NOMO-1 treated with DMSO at 0.1 percent for 48 hours (cell line): ENCODE results near the gene CPOX.
"Not testable (repeated sequence)": the region's sequence is repeated elsewhere in the genome, so short reads cannot be mapped to it uniquely, and the experiment has no call there.

Experiments used
- DNase-seq: peaks from one replicate; lab custom pipeline; 2025; ENCODE audit not compliant: unreplicated experiment; lab: John Stamatoyannopoulos, UW

Gene CPOX

DNA sequence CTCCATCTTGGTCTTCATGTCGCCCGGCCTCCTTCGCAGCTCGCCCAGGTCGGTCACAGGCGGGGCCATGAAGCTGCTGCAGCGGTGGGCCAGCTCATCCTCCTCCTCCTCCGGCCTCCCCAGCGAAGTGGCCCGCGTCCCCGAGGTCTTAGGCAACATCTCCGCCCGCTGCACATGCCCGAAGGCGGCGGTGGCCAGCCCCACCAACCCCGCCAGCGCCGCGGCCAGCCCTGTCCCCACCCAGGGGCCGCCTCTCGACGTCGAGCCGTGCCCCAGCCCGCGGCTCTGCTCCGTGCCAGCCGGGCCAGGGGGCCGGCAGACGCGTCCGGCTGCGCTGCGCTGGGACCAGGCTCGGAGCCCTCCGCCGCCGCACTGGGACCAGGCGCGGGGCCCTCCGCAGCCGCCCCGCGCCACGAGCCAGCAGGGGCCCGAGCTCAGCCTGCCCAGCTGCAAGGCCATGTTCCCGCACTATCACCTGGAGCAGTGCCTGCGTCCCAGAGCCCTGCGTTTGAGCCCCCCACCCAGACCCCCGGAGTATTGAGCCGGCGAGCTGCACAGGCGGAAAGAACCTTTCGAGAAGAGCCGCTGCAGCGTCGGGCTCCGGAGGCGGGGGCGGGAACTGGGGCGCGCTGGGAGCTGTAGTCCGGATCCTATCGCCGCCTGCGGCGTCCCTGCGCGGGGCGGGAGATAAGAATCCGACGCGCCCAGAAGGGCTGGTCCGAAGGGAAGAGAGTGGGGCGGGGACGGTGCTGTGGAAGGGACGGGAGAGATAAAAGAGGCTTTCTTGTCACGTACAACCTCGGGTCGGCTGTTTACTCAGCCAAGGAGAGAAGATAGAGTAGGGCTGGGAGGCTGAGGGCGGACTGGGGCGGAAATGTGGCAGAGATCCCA, at the start of gene CPOX:
Gene CPOX, minus strand, starts transcription at position 566 of the 891 bp plus-strand sequence. Its CDS starts 107 bp downstream, at position 459.
- peak; percentile 75 for DNase-seq

DNA sequence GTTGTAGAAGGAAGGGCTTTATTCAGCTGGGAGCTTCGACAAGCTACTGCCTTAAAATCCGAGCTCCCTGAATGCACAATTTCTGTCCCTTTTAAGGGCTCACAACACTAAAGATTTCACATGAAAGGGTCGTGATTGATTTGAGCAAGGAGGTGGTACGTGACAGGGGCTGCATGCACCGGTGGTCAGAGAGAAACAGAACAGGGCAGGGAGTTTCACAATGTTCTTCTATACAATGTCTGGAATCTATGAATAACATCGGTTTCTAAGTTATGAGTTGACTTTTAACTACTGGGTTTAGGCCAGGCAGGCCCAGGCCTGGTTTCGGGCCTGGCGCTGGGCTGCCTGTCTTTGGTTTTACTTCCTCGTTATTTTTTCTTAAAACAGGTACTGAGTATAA, 49.4 kb upstream of the CPOX start:
- not testable (repeated sequence) for DNase-seq

DNA sequence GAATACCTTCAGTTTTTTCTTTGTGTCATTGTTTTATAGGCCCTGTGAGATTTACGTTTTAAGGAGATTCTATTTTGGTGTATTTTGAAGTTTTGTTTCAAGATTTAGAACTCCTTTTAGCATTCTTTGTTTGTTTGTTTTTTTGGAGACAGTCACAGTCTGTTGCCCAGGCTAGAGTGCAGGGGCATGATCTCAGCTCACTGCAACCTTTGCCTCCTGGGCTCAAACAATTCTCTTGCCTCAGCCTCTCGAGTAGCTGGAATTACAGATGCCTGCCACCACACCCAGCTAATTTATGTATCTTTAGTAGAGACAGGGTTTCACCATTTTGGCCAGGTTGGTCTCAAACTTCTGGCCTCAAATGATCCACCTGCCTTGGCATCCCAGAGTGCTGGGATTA, 48.3 kb upstream of the CPOX start:
- not testable (repeated sequence) for DNase-seq

DNA sequence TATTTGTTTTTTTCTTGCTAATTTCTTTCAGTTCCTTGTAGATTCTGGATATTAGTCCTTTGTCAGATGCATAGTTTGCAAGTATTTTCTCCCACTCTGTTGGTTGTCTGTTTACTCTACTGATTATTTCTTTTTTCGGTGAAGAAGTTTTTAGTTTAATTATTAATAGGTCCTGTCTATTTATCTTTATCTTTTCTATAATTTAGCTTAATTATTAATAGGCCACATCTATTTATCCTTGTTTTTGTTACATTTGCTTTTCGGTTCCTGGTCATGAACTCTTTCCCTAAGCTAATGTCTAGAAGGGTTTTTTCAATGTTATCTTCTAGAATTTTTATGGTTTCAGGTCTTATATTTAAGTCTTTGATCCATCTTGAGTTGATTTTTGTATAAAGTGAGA, 45.1 kb upstream of the CPOX start:
- not testable (repeated sequence) for DNase-seq

DNA sequence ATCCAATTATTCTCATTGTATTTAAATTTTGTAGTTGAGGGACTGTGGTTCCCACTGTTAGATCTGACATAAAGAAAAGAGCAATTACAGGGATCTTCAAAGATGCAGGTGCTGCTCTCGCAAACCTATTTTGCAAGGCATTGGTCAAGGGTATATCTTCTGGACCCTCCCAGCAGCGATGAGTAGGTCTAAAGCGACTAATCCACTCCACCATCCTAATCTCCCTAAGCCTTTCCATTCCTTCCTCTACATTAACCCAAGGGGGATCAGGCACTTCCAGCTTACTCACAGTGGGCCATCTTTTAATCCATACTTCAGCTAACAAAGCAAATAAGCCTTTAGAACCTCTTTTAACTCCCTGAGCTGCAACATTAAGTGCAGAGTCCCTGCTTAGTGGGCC, 37.0 kb upstream of the CPOX start:
- no peak for DNase-seq

DNA sequence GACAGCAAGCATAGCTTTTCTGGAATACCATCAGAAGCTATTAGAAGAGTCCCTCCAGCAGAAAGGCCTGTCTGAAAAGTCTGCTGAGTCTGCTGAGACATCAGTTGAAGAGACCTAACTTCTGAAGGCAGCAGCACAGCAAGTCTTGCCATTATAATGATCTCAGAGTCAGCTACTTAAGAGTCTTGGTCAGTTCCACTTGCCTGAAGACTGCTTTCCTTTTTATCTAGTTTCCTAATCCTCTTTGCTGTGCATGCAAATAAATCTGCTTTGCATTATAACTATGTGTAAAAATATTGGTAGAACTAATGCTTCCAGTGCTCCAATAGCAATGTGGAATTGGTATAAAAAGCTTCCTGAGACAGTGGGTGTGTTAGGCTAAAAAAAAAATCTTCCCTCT, 34.9 kb upstream of the CPOX start:
- DNase-seq: no peak

DNA sequence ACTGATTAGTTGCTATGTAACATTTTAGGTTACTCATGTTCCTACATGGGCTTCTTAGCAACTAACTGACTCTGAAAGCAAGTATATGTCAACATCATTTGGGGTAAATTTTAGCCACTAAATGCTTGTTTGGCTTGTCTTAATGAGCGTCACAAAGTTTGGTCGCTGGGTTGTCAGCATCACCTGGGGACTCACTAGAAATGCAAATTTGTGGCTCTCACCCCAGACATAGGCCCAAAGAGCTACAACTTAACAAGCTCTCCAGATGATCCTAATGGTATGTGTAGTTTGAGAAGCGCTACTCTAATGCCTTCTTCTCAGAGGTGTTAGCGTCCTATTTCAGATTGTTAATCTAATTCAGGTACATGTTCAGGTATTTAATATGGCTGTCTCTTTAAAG, 32.7 kb upstream of the CPOX start:
- no peak for DNase-seq

DNA sequence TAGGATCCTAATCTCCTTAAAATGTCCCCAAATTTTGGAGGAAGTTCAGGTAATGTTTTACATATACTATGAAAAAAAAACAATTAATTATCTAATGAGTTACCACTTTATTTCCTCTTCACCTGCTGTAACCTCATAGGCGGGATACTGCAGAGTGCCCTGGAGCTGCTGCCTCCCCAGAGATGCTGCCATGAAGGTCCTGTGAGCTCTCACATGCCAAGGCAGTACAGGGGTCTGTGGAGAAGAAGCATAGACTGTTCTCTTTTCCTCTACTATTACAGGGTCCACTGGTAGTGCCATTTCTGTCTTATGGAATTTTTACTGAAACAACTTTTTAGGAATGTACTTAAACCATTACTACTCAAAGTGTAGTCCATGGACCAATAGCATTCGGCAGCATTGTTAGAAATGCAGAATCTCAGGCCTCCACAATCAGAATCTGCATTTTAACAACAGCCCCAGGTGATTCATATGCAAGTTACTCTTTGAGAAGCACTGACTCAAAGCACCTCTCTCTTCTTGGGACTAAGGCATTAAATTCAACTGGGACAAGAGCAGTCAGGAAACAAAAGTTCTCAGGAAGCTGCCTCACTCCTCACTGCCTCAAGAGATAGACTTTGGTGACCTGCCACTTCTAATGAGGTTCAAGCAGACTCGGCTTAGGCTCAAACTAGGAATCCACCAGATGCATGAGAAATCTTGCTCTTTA, 30.3 kb upstream of the CPOX start:
- no peak for DNase-seq

DNA sequence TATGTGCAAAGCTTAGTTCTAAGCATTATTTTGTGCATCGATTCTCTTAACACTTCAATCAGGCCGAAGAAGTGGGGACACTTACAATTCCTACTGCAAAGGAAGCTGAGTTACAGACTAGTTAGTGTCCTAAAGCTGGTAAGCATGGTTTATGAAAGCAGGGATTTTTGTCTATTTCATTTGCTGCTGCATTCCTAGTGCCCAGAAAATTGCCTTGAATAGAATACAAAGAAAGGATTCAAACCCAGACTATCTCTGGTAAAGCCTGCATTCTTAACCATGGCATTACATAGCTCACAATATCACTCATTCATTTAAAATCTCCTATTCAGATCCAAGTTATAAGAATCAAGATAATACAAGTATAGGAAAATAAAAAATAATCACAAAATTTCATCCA, 24.4 kb upstream of the CPOX start:
- no peak for DNase-seq

DNA sequence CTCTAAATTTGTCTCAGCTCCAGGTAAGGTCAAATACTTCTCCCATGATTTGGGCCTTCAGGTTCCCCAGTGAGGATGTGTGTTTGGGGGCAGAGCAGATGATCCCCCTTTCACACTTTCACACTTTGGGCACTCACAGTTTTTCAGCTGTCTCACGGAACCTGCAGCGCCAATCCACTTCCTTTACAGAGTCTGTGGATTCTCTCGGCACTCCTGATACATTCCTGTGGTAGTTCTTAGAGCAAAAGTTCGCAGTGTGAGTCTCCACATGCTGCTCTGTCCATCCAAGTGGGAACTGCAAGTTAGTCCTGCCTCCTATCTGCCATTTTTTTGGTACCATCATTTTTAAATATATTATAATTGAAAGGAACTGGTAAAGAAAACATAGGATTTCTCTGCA, 20.2 kb upstream of the CPOX start:
- no peak for DNase-seq

DNA sequence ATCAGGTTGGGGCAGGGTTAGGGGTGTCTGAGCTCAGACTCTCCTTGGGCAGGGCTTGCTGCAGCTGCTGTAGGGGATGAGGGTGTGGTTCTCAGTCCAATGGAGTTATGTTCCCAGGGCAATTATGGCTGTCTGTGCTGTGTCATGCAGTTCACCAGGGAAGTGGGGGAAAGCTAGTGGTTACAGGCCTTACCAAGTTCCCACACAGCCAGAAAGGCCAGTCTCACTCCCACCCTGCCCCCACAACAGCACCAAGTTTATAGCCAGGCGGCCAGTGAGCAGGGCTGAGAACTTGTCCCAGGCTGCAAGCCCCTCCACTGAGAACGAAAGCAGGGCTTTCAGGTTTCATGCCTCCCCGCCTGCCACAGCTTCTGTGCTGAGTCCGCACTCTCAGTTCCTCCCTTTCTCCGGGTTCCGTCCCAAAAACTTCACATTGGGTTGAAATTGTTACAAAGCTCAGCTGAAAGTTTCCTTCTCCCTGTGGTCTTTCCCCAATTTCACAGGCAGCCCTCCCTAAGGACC, 19.6 kb upstream of the CPOX start:
- no peak for DNase-seq

DNA sequence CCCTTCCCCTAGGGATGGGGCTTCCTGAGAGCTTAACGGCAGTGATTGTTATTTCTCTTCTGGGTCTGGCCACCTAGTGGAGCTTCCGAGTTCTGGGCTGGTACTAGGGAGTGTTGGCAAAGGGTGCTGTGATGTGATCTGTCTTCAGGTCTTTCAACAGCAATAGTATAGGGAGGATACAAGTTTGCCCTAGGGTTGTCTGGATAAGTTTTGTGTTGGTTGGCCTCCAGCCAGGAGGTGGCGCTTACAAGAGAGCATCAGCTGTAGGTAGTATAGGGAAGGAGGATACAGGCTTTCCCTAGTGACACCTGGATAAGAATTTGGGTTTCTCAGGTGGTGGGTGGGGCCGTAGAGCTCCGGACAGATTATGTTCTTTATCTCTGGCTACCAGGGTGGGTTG, 19.2 kb upstream of the CPOX start:
- DNase-seq: no peak

DNA sequence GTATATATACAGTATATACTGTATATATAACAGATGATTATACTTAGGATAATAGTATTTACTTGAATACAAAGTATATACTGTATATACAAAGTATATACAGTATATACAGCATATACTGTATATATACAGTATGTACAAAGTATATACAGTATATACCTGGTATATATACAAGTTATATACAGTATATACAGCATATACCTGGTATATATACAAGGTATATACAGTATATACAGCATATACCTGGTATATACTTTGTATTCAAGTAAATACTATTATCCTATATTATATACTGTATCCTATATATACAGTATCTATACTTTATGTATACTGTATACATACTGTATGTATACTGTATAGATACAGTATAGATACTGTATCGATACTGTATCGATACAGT, 14.6 kb upstream of the CPOX start:
- no peak for DNase-seq

DNA sequence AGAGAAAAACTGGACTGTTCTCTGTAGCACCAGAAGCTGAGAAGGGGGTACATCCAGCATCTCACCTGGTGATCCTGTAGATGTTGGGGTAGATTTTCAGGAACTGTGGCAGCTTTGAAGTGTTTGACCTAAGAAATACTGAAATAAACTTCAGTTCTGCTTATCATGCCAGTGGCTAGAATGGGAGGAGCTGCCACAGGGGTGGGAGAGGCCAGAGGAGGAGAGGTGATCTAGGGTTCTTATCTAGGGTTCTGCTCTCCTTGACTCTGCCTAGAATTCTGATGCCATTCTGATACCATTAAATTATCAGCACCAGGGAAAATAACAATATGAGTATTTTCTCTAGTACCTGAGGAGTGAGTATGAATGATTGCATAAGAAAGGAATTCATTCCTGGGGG, 10.2 kb upstream of the CPOX start:
- no peak for DNase-seq

DNA sequence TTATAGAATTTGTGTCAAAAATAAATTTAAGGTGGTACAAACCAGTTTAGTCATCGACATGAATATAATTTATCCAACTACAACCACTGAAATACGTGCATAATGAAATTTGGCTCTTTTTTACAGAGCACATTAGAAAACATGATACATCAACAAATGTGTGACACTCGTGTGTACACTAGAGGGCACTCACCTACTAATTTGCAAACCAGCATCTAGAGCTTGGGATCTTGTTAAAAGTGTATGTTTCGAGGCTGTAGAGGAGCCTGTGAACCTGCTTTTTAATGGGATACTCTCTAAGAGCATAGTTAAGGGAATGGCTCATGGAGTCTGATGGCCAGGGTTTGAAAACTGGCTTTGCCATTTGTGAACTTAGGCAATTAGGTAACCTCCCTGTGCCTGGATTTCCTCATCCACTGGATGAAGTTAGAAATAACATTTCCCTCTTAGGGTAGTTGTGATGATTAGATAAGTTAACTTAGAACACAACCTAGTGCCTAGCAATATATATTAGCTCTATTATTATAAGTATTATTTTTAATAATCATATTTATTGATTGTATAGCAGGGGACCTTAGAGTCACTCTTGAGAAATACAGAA, 8.8 kb upstream of the CPOX start:
- peak; percentile 56 for DNase-seq

DNA sequence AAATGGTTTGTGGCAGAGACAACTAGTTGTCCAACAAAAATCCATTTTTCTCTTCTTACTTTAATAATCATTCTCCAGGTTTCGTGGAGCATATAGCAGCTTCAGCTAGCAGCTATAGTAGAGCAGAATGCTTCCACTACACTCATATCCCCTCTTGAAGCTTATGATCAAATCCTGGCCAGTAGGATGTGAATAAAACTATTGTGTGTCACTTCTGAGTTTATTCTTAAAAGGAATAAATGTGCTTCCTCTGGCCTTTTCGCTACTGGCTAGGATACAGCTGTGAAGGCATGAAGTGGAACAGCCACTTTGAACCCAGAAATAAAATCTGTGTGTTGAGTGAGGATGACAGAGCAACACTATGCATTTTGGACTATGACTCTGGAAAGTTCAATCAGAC, 7.8 kb upstream of the CPOX start:
- DNase-seq: no peak

DNA sequence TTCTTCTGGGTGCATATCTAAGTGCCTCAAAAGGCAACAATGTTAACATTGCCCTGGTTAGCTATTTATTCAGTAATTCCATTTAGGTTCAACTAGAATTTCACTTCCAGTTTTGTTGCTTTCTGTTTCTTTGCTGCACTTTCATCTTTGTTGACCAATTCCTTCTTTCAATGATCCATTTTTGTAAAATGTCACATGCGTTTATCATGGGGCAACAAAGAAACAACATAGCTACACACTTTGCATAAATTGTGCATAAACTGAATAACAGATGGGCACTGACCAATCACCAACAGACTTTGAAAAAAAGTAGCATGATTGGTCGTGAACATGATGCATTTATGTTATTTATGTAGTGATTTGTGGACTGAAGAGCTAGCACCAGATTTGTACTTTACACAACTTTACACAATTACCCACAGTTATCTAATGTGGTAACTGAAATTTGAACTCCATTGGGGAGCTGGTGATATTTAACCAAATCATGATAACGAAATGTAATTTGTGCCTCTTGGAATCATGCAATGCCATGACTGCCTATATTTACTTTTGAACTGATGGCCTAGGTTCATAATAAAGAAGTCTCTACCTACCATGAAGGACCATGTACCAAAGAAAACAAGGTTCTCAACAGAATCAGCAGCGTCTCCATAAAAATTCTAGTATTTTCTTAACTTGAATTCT, 7.1 kb upstream of the CPOX start:
- DNase-seq: peak; percentile 25

DNA sequence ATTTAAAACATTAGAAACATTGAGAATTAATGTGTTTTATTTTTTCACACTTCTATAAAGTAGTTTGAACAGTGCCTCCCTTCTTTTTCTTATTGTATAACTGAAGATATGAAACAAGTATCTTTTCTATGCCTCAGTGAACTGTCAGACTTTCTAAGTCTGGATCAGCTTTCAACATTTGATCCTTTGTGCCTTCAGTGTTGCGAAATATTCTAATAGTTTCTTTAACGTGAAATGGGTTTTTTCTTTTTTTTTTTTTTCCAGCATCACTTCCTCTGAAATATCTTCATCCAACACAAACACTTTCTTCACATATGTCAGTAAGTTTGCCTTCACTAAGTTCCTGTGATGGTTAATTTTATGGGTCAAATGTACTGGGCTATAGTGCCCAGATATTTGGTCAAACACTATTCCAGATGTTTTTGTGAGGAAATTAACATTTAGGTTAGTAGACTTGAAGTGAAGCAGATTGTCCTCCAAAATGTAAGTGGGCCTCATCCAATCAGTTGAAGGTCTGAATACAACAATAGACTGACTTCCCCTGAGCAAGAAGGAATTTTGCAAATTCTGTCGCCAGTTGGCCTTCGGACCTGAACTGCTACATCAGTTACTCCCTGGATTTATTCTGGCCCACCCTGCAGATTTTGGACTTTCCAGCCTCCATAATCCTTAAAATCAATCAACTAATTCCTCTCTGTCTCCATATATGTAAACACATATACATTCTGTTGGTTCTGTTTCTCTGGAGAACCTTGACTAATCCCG, 6.4 kb upstream of the CPOX start:
- DNase-seq: no peak

DNA sequence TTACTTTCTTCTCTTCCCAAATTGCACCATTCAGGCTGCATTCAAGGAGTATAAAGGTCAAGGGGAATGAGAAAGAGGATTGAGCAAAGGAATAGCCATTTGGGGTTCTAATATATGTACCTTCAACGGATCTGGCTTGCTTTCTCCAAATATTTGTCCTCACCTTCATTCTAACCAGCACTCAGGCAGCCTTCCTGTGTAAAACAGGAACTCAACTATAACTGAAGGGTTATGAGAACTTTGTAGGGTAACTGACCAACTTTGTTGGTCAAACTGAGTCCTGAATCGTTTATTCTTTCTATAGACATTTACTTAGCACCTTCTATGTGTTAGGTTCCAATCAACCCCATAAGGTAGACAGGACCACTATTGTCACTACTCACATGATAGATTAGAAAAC, 5.1 kb upstream of the CPOX start:
- peak; percentile 9 for DNase-seq
